IPS-NIHi11 (cell line): ENCODE data around the gene PLCB3.

Experiments used
- DNase-seq: peaks from one replicate; pipeline ENCODE4 v3.0.0; 2012; ENCODE audit warnings: mixed read lengths, low spot score

The PLCB3 gene

DNA sequence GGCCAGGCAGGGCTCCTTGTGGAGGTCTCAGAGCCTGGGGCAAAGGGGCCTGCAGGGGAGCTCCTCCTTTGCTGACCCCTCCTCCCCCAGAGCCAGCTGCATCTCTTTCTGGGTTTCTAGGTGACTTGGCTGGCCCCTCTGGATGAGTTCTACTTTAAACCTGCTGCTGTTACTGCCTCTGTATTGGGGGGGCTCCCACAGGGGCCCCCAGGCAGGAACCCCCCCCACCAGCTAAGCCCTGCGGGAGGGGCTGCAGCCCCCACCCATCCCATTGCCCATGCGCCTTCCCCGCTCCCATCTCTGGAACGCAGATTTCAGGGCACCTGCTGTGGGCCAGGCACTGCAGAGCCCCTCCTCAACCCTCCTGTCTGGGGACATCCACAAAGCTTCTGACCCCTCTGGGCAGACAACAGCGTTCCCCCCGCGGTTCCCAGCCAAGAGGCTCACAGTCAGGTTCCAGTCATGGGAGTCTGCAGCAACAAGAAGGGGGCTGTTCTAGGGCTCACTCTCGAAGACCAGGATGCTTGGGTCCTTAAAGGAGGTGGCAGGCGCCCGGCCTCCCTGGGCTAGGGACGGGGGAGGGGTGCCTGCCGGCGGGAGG, 815 bp upstream of the PLCB3 start:
- DNase-seq = no peak

DNA sequence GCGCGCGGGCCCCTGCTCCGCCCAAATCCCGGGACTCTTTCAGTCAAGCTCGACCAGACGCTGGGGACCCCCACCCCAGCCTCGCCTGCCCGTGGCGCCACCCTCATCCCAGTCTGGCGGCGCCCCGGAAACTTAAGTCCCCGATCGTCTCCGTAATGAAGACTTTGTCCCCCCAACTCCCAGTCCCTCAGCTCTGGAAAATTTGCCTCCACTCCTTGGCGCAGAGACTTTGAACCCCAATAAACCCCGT, 348 bp downstream of the PLCB3 start:
- DNase-seq = no peak

DNA sequence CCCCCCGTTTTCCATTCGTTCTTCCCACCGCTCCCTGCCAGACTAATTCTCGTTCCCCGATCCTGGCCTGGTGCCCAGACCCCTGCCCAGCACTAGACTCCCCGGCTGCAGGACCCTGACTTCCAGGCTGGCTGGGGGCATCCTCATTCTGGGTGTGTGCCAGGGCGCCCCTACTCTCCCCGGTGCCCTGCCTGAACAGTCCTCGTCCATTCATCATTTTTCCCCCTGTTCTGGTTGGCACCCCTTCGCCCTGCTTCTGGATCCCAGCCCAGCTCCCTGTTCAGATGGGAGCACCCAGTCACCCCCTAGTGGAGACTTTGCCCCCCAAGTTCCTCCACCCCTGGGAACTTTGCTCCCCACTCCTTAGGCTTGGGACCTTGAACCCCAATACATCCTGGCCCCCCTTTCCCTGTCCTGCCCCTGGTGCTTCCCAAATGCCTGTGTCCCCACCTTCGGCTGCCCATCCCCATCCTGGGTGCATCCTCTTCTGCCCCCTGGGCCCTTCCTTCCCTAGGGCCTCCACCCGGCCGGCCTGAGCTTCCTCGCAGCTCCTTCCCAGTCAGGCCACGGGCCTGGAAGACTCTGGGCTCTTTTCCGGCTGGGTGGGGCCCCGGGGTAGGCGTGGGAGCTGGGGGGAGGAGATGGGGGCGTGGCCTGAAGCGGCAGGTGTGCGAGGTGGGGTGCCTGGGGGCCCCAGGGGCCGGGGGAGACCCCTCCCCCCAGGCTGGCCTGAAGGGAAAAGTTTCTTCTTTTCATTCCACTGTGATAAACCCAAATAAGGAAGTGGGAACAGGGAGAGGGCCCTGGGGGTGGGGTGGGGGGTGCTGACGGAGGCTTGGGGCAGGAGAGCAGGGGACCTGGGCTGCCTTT, 908 bp downstream of the PLCB3 start:
- DNase-seq = peak; percentile 71

DNA sequence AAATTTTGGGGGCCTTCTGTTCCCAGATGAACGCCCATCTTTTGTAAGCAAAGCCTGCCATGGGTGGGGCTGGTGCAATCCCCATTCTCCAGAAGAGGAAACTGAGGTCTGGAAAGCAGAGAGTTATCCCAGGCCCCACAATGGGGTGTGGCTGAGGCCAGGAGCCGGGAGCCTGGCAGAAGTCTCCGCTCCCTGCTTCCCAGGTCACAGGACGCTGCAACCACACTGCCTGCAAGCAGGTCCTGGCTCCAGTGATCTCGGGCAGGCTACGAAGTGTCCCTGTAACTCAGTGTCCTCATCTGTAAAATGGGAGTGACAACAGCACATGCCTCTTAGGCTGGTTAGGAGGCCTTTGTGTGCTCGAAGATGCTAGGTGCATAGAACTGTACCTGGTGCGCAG, 1.7 kb downstream of the PLCB3 start:
- DNase-seq = no peak

DNA sequence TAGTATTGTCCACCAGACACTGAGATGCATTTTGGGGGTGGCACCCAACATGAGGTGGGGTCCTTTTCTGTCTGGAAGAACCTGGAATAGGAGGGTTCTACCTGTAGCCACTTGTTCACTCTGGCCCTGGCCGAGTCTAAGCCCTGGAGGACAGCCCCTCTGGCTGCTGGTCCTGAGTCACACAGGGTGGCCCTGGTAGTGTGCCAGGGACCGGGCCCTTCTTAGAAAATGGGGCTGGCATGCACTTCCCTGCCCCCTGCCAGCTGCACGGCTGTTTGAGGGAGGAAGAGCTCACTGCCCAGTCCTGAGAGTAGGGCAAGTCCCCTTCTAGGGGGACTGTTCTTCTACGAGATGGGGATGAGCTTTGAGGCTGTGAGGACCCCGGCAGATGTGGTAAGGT, 2.2 kb downstream of the PLCB3 start:
- DNase-seq = no peak

DNA sequence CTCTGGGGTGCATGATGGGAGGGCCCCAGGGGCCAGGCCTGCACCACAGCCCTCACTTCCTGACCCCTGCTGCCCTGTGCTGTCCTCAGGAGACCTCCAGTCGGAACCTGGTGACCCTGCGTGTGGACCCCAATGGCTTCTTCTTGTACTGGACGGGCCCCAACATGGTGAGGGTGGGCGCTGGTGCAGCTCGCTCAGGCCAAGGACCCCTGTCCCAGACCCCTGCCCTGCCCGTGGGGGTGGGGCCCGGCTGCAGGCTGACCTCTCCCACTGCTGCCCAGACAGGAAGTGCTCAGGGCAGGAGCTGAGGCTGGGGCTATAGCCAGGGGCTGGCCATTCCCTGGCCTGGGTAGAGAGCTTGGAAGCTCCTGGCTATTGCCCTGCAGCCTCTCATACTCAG, 3.0 kb downstream of the PLCB3 start:
- DNase-seq = no peak

DNA sequence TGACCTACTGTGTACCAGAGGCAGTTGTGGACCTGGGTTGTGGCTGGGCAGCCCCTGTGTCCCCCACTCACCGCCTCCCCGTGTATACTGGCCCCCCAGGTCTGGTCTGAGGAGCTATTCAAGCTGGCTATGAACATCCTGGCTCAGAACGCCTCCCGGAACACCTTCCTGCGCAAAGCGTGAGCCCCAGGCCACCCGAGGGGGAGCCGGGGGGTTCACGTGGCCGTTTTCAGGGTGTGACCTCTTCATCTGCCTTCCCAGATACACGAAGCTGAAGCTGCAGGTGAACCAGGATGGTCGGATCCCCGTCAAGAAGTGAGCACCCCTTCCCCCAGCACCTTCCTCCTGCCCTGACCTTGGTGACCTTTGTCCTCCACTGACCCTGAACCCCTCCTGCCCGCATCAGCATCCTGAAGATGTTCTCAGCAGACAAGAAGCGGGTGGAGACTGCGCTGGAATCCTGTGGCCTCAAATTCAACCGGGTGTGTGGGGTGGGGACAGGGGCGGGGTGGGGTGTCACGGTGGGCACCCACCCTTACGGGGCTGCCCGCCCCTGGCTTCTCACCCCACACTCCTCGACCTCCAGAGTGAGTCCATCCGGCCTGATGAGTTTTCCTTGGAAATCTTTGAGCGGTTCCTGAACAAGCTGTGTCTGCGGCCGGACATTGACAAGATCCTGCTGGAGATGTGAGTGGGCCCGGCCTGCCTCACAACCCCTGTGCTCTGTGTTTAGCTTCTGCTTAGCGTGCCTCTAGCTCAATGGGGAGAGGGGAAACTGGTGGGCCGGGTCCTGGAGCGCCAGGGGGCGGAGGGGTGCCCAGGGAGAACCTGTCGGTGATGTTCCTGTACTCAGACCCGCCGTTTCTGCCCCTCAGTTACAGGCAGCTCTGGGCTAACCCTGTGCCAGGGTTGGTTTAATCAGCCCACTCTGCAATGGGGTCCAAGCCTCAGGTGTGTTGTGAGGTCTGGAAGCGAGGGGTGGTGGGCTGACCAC, 4.1 kb downstream of the PLCB3 start:
- no peak for DNase-seq

DNA sequence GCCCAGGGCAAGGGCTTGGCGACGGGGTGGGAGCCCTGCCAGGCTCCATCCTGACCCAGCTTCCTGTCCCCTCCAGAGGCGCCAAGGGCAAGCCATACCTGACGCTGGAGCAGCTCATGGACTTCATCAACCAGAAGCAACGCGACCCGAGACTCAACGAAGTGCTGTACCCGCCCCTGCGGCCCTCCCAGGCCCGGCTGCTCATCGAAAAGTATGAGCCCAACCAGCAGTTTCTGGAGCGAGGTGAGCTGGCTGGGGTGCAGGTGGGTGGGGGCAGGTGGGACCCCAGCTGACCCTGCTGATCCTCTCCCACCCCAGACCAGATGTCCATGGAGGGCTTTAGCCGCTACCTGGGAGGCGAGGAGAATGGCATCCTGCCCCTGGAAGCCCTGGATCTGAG, 5.0 kb downstream of the PLCB3 start:
- DNase-seq = no peak

DNA sequence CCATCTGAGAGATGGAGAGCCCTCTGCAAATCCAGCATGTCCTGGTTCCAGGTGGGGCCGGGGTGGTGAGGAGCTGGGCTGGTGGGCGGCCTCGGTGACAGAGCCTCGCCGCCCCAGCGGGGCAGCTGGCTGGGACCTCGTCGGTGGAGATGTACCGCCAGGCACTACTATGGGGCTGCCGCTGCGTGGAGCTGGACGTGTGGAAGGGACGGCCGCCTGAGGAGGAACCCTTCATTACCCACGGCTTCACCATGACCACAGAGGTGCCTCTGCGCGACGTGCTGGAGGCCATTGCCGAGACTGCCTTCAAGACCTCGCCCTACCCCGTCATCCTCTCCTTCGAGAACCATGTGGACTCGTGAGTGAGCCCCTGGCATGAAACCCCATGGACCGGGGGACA, 7.0 kb downstream of the PLCB3 start:
- no peak for DNase-seq

DNA sequence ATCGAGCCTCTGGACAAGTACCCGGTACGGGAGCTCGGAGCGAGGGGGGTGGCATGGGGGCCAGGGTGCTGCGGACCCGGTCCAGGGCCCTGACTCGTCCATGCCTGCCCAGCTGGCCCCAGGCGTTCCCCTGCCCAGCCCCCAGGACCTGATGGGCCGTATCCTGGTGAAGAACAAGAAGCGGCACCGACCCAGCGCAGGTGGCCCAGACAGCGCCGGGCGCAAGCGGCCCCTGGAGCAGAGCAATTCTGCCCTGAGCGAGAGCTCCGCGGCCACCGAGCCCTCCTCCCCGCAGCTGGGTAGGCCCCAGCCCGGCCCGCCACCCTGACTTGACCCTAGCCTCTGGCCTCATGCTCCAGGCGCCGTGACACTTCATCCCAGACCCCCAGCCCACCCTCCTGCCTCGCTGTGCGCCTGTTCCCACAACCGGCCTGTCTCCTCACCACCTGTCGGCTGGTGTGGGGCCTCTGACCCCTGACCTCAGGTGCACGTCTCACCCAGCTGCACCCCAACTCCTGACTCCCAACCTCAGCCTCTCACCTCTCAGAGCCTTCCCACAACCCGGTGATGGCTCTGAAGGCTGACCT, 7.7 kb downstream of the PLCB3 start:
- DNase-seq = no peak

DNA sequence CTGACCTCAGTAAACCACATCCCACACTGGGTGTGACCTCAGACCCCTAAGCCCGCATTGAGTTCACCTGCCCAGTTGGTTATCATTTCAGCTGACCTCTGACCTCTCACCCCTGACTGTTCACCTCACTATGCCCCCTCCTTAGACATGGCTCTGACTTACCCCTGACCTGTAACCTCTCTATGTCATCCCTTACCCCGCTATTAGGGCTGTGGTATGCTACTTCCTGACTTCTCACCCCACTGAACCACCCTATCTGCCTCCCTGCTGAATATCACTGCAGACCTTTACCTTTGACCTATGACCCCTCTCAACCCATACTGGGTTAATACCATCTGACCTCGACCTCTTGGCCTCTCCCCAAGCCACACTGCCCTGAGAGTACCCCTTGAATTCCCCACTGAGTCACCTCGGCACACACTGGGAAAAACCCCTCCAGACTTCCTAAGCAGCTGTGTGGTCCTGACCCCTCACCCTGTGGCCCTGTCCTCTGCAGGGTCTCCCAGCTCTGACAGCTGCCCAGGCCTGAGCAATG, 8.3 kb downstream of the PLCB3 start:
- no peak for DNase-seq

DNA sequence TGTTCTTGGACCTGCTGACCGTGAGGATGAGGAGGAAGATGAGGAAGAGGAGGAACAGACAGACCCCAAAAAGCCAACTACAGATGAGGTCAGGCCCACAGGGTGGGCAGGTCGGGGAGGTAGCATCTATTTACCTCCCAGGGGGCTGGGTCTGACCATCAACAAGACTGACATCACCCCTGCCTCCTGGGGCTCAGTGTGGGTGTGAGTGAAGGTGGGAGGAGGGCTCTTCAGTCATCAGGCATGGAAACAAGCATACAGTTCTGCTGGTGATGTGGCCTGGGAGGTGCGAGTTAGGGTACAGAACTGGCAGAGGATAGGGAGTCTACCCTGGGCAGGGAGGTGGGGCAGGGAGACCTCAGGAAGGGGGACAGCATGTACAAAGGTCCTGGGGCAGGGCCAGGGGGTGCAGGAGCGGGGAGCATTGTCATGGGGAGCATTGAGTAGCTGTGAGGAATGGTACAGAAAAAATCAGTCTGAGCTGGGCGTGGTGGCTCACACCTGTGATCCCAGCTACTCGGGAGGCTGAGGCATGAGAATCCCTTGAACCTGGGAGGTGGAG, 8.9 kb downstream of the PLCB3 start:
- no peak for DNase-seq

DNA sequence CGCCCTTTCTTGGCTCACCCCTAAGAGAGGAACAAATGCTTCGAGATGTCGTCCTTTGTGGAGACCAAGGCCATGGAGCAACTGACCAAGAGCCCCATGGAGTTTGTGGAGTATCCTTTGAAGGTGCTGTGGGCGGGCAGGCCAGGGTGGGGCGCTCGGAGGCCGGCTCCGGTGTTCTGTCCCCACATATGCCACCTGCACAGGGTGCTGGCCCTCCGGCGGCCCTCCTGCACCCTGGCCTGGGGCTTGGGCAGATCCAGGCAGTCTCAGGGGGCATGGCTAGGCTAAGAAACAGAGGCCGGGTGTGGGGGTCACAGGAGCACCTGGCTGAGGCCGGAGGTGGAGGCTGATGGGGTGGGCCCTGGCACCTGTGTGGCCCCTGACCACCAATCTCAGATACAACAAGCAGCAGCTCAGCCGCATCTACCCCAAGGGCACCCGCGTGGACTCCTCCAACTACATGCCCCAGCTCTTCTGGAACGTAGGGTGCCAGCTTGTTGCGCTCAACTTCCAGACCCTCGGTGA, 10.3 kb downstream of the PLCB3 start:
- no peak for DNase-seq

DNA sequence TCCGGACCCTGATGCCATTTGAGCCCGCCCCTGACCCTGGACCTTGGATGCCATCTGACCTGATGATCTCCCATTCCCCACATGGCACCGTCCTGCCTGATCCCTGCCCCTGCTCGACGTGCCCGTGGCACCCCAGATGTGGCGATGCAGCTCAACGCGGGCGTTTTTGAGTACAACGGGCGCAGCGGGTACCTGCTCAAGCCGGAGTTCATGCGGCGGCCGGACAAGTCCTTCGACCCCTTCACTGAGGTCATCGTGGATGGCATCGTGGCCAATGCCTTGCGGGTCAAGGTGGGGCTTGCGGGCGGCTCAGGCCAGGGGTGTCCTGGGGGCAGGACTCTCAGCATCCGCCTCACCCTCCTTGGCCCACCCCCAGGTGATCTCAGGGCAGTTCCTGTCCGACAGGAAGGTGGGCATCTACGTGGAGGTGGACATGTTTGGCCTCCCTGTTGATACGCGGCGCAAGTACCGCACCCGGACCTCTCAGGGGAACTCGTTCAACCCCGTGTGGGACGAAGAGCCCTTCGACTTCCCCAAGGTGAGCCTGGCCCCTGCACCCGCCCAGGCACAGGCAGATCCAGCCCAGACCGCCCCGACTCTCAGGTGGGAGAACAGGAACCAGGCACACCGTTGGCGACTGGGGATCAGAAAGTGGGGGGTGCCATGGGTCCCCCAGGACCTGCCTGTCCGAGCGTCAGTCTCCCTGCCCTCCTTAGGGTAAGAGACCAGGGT, 11.1 kb downstream of the PLCB3 start:
- no peak for DNase-seq

DNA sequence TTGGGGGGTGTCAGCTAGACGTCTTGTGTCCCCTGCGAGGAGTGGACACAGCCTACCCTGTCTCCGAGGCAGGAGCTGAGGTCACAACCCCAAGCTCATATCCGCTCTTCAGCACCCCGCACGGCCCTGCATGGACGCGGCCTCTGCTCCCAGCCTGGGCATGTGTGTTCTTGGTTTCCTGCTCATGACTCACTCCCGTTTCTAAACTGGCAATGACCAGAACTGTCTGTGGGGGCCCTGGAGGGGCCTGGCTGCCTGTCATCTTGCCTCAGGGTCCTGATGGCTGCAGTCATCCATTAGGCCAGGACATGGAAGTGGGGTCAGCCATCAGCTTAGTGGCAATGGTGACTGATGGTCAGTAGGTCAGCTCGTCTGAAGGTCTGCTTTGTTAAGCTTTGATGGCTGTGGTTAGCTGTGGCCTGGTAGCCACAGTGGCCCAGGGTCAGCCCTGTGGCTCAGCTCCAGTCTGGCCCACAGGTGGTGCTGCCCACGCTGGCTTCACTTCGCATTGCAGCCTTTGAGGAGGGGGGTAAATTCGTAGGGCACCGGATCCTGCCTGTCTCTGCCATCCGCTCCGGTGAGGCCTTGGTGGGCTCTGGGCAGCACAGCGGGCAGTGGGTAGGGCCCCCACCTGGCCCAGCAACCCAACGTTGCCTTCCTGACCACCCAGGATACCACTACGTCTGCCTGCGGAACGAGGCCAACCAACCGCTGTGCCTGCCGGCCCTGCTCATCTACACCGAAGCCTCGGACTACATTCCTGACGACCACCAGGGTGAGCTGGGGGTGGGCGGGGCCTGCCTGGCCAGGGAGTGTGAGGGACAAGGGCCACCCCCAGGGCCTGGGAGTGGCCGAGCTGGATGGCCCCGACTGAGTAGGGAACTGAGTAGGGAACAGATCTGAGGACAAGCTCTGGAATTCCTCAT, 12.0 kb downstream of the PLCB3 start:
- peak; percentile 60 for DNase-seq

DNA sequence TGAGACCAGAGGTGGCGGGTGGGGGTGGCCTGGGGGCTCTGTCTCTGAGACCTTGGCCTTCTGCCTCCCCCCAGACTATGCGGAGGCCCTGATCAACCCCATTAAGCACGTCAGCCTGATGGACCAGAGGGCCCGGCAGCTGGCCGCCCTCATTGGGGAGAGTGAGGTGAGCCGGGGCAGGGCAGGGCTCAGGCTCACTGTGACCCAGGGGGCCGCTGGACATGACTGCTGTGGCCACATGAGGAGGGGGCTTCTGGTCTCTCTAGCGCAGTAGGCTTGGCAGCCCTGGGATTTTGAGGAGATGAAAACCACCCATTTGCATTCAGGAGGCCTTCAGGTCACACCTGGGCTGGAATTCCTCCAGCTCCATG, 12.6 kb downstream of the PLCB3 start:
- DNase-seq = no peak

DNA sequence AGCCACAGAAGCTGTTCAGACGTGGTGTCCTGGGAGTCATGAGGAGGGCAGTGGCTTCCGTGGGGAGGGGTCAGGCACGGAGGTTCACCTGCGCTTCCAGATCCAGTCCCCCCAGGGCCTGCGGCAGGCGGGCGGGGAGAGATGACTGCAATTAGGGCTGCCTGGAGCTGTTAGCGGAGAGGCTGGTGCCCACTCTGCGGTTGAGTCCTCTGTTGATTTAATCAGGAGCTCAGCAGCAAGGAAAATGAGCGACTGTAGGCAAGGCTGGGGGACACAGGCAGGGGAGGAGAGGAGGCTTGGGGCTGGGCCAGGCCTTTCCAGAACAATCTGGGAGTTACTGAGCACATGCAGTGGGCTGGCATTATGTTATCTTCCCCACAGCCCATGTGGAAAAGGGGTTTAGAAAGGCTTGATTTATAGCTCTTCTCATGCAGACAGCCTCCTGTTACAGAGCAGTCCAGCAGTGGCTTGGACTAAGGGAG, 13.1 kb downstream of the PLCB3 start:
- DNase-seq = no peak

DNA sequence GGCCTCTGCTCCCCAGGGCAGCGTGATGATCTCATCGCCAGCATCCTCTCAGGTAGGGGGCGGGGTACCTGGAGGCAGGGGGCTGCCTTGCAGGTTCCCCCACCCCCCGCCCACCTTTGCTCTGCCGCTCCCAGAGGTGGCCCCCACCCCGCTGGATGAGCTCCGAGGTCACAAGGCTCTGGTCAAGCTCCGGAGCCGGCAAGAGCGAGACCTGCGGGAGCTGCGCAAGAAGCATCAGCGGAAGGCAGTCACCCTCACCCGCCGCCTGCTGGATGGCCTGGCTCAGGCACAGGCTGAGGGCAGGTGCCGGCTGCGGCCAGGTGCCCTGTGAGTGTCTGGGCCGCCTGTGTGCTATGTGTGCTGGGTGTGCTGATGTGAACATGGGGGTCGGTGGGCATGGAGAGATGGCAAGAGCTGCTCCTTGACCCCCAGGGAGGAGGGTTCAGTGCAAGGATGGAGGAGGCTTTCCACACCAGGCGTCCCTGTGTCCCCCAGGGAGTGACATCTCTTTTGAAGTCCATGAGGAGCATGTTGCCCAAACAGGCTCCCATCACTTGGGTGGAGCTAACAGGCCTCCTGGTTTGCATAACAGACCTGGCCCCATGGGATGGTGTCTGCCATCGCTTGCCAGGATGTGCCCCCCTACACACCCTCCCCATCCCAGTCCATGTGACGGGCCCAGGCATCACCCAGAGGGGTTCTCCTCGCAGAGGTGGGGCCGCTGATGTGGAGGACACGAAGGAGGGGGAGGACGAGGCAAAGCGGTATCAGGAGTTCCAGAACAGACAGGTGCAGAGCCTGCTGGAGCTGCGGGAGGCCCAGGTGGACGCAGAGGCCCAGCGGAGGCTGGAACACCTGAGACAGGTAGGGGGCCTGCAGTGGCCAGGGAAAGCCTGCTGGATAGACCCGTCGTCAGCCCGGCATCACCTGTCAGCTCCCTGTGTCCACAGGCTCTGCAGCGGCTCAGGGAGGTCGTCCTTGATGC, 14.1 kb downstream of the PLCB3 start:
- DNase-seq = no peak

DNA sequence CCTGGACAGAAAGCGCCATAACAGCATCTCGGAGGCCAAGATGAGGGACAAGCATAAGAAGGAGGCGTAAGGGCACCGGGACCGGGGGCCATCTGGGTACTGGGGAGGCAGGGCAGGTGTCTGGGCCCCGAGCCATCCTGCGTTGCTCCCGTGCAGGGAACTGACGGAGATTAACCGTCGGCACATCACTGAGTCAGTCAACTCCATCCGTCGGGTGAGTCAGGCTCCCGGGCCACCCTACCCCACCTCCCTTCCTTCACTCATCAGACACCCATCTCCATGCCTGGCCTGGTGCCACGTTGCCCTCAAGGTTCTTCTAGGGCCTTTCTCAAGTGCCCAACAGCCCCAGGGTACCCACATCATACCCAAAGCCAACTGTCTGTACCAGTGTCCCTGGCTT, 15.0 kb downstream of the PLCB3 start:
- no peak for DNase-seq
